Hepatocyte (in vitro differentiated cells): ENCODE data around the gene PAK2. TPM values are rescaled to one million over a fixed set of nuclear protein-coding genes. Genes with fewer than 3 reads are reported as not detected.
"Not testable (repeated sequence)": the region's sequence is repeated elsewhere in the genome, so short reads cannot be mapped to it uniquely, and the experiment has no call there.

ENCODE experiments used
- DNase-seq: peaks from one replicate; pipeline ENCODE4 v3.0.0-alpha.2; 2016; ENCODE audit warnings: low spot score
- H2AFZ ChIP-seq: fragments of 200-600 bp; sonication (generic); 2 replicates; pipeline ENCODE4 v1.6.0; 2016; ENCODE audit warnings: antibody characterized with exemption, mild to moderate bottlenecking
- H3K27ac ChIP-seq: fragments of 200-600 bp; sonication (generic); 2 replicates; pipeline ENCODE4 v1.5.1; 2016; ENCODE audit warnings: mild to moderate bottlenecking
- H3K27me3 ChIP-seq: fragments of 200-600 bp; sonication (generic); 2 replicates; pipeline ENCODE4 v1.6.1; 2016
- H3K36me3 ChIP-seq: fragments of 200-600 bp; sonication (generic); replicated peaks from 2 replicates; pipeline ENCODE4 v1.5.1; 2016; ENCODE audit warnings: low read depth; ENCODE audit not compliant: insufficient read depth
- H3K4me1 ChIP-seq: fragments of 200-600 bp; sonication (generic); 2 replicates; pipeline ENCODE4 v1.5.1; 2016; ENCODE audit warnings: mild to moderate bottlenecking, moderate library complexity; ENCODE audit not compliant: insufficient read depth
- H3K4me2 ChIP-seq: fragments of 200-600 bp; sonication (generic); 2 replicates; pipeline ENCODE4 v1.6.0; 2016
- H3K4me3 ChIP-seq: fragments of 200-600 bp; sonication (generic); 2 replicates; pipeline ENCODE4 v1.5.1; 2016; ENCODE audit warnings: mild to moderate bottlenecking
- H3K79me2 ChIP-seq: fragments of 200-600 bp; sonication (generic); 2 replicates; pipeline ENCODE4 v1.6.0; 2017; ENCODE audit warnings: mild to moderate bottlenecking
- H3K9me2 ChIP-seq: fragments of 200-600 bp; sonication (generic); replicated peaks from 2 replicates; pipeline ENCODE4 v1.6.0; 2017; ENCODE audit warnings: mild to moderate bottlenecking; ENCODE audit not compliant: insufficient read depth
- H3K9me3 ChIP-seq: fragments of 200-600 bp; sonication (generic); 2 replicates; pipeline ENCODE4 v1.5.1; 2016; ENCODE audit warnings: low read depth, mild to moderate bottlenecking
- H4K20me1 ChIP-seq: fragments of 200-600 bp; sonication (generic); 2 replicates; pipeline ENCODE4 v1.6.0; 2016; ENCODE audit warnings: mild to moderate bottlenecking; ENCODE audit not compliant: insufficient read depth, poor library complexity, severe bottlenecking
- CTCF ChIP-seq: fragments of 200-600 bp; sonication (generic); IDR thresholded peaks from 2 replicates; pipeline ENCODE4 v1.5.1; 2016; ENCODE audit warnings: antibody characterized with exemption, mild to moderate bottlenecking; ENCODE audit not compliant: poor library complexity
- EZH2 ChIP-seq: fragments of 200-600 bp; sonication (generic); IDR thresholded peaks from 2 replicates; pipeline ENCODE4 v1.6.1; 2016; ENCODE audit warnings: antibody characterized with exemption, mild to moderate bottlenecking, borderline replicate concordance
- EZH2phosphoT487 ChIP-seq: fragments of 200-600 bp; sonication (generic); IDR thresholded peaks from one replicate; pipeline ENCODE4 v1.6.1; 2018; ENCODE audit warnings: antibody characterized with exemption, mild to moderate bottlenecking, low read depth, moderate library complexity; ENCODE audit not compliant: unreplicated experiment, severe bottlenecking
- WGBS: methylation state at CpG from one replicate; pipeline ENCODE4 v1.1.6; 2016; ENCODE audit warnings: low lambda C conversion rate; ENCODE audit errors: missing lambda C conversion rate; 5-methylcytosine and 5-hydroxymethylcytosine counted together
- polyA plus RNA-seq: library from polyadenylated mRNA; unstranded; fragments of >200 nt; fragmentation: Nextera tagmentation; extraction: Ambion mirVana; gene quantifications from 2 replicates; pipeline ENCODE4 v1.2.1, GENCODE V29; 2016
- total RNA-seq: library from RNA; depleted of rRNA; stranded (reverse); fragments of >200 nt; gene quantifications from 2 replicates; pipeline ENCODE4 v1.2.3, GENCODE V29; 2014

The PAK2 gene
- total and polyA plus RNA-seq, 2 experiments from 2014 or later: 26.5 to 50.9 TPM

- peak within 1 kb of the TSS; percentile 99 for H3K27ac ChIP-seq
- H3K4me1 ChIP-seq: peaks cover 16% of the 10 kb centered on the region
- peak within 1 kb of the TSS; percentile 98 for H3K4me3 ChIP-seq
- H3K9me3 ChIP-seq: no peaks in the 10 kb centered on the region
- WGBS: 1% methylated on average over 51 of the region's 68 CpGs
- TF ChIP-seq CTCF (no peak), EZH2 (no peak), EZH2phosphoT487 (no peak)
- peak within 1 kb of the TSS; percentile 94 for H3K4me2 ChIP-seq
- H3K27me3 ChIP-seq: no peaks in the 10 kb centered on the region
- H3K79me2 ChIP-seq: peaks cover 38% of the 10 kb centered on the region
- H4K20me1 ChIP-seq: no peaks in the 10 kb centered on the region
- peak; percentile 93 for DNase-seq
- H3K9me2 ChIP-seq: no peaks in the 10 kb centered on the region
- no peaks in the 10 kb centered on the region for H3K36me3 ChIP-seq
- H2AFZ ChIP-seq: peak within 1 kb of the TSS; percentile 99
Observed at GRCh38 chr3:196711838-196712513, 27.7 kb upstream of the PAK2 start, which contains the start of the genes CEP19 and PIGX. Gene CEP19 (minus strand): TSS chr3:196712250. CDS start chr3:196708657, 3,593 bp downstream. Gene PIGX (plus strand): TSS chr3:196712377.

GRCh38 chr3:196712514-196713413 is 26.9 kb upstream of the PAK2 start:
- Histone ChIP-seq H3K27me3 (no peaks in the 10 kb centered on the region), H3K4me3 (peak overlapping the region; percentile 98), H3K9me3 (no peaks in the 10 kb centered on the region), H2AFZ (peak overlapping the region; percentile 99), H3K9me2 (no peaks in the 10 kb centered on the region), H3K79me2 (peaks cover 38% of the 10 kb centered on the region), H3K27ac (peak overlapping the region; percentile 99), H4K20me1 (no peaks in the 10 kb centered on the region), H3K36me3 (no peaks in the 10 kb centered on the region), H3K4me2 (peak overlapping the region; percentile 94), H3K4me1 (peaks cover 16% of the 10 kb centered on the region)
- peak; percentile 89 for DNase-seq
- no peak for TF ChIP-seq CTCF
- no peak for TF ChIP-seq EZH2phosphoT487
- TF ChIP-seq EZH2: no peak
- 7% methylated on average over 53 of the region's 64 CpGs for WGBS

- Histone ChIP-seq H3K79me2 (peaks cover 44% of the 10 kb centered on the region), H3K4me1 (peaks cover 11% of the 10 kb centered on the region)
- H4K20me1 ChIP-seq, H2AFZ ChIP-seq, H3K27ac ChIP-seq, H3K4me3 ChIP-seq, H3K36me3 ChIP-seq, H3K9me2 ChIP-seq, H3K9me3 ChIP-seq, H3K27me3 ChIP-seq, H3K4me2 ChIP-seq, DNase-seq: not testable (repeated sequence)
- WGBS: 87% methylated on average over 3 of the region's 3 CpGs
Observed at GRCh38 chr3:196717162-196717561, 22.5 kb upstream of the PAK2 start.

- Histone ChIP-seq H3K27me3 (no peaks in the 10 kb centered on the region), H2AFZ (no peak overlapping the region), H3K79me2 (peaks cover 14% of the 10 kb centered on the region), H3K9me3 (no peaks in the 10 kb centered on the region), H3K9me2 (no peaks in the 10 kb centered on the region), H3K27ac (no peak overlapping the region), H3K36me3 (no peaks in the 10 kb centered on the region), H3K4me3 (no peak overlapping the region), H4K20me1 (no peaks in the 10 kb centered on the region), H3K4me2 (no peak overlapping the region), H3K4me1 (no peaks in the 10 kb centered on the region)
- whole genome bisulfite sequencing: 88% methylated on average over 2 of the region's 2 CpGs
- TF ChIP-seq EZH2 (no peak), CTCF (no peak), EZH2phosphoT487 (no peak)
- no peak for DNase-seq
Observed at GRCh38 chr3:196721097-196721496, 18.6 kb upstream of the PAK2 start.
